ENCODE results near the gene IL16.

Gene IL16

GRCh38 chr15:81229586-81229985 is 32.9 kb downstream of the IL16 start:
- DNase-seq (ENCODE audit: low read depth in 1 of 2, low spot score in 1 of 2) = no peak
- no peak for TF ChIP-seq REST (IDR thresholded peaks at IDR 0.05; ENCODE audit: insufficient replicate concordance, low read depth)
- no peak overlapping the region for H3K4me3 ChIP-seq (replicated peaks; ENCODE audit: insufficient read depth, low read length)
- no peak overlapping the region for H3K27ac ChIP-seq (replicated peaks)
- no peaks in the 10 kb centered on the region for H3K27me3 ChIP-seq (ENCODE audit: insufficient read depth, poor library complexity, severe bottlenecking)

- Histone ChIP-seq H3K27ac (replicated peaks) (no peak overlapping the region), H3K4me3 (replicated peaks; ENCODE audit: insufficient read depth, low read length) (no peak overlapping the region), H3K27me3 (ENCODE audit: insufficient read depth, poor library complexity, severe bottlenecking) (no peaks in the 10 kb centered on the region)
- TF ChIP-seq REST (IDR thresholded peaks at IDR 0.05; ENCODE audit: insufficient replicate concordance, low read depth) (no peak), POLR2AphosphoS5 (IDR thresholded peaks at IDR 0.05; ENCODE audit: low read depth) (no peak), GABPA (IDR thresholded peaks at IDR 0.05; ENCODE audit: low read depth) (no peak), CTCF (IDR thresholded peaks at IDR 0.05; ENCODE audit: insufficient read depth, low read length) (no peak), SPI1 (IDR thresholded peaks at IDR 0.05; ENCODE audit: borderline replicate concordance, low read depth) (no peak)
- DNase-seq (ENCODE audit: low read depth in 1 of 2, low spot score in 1 of 2) = no peak
Observed at GRCh38 chr15:81235276-81236123, 38.8 kb downstream of the IL16 start.

GRCh38 chr15:81239190-81239589 is 42.5 kb downstream of the IL16 start:
- Histone ChIP-seq H3K4me3 (replicated peaks; ENCODE audit: insufficient read depth, low read length) (no peak overlapping the region), H3K27ac (replicated peaks) (no peak overlapping the region), H3K27me3 (ENCODE audit: insufficient read depth, poor library complexity, severe bottlenecking) (no peaks in the 10 kb centered on the region)
- TF ChIP-seq REST (IDR thresholded peaks at IDR 0.05; ENCODE audit: insufficient replicate concordance, low read depth) (no peak), CTCF (IDR thresholded peaks at IDR 0.05; ENCODE audit: insufficient read depth, low read length) (no peak), GABPA (IDR thresholded peaks at IDR 0.05; ENCODE audit: low read depth) (no peak), SPI1 (IDR thresholded peaks at IDR 0.05; ENCODE audit: borderline replicate concordance, low read depth) (no peak), POLR2AphosphoS5 (IDR thresholded peaks at IDR 0.05; ENCODE audit: low read depth) (no peak)
- no peak for DNase-seq (ENCODE audit: low read depth in 1 of 2, low spot score in 1 of 2)

Data from HL-60 (cell line).